Urinary bladder (tissue), 4 donors: ENCODE measurements around the gene KLHL30. TPM values are rescaled to one million over a fixed set of nuclear protein-coding genes. Genes with fewer than 3 reads are reported as not detected.

Source experiments
- DNase-seq: peaks from one replicate; pipeline ENCODE4 v3.0.0-alpha.2; 2015; ENCODE audit errors: extremely low spot score
- H3K27ac ChIP-seq: one replicate; pipeline ENCODE4 v1.5.1; 2013; ENCODE audit warnings: low read depth, mild to moderate bottlenecking, moderate library complexity
- H3K36me3 ChIP-seq: one replicate; pipeline ENCODE4 v1.6.1; 2013; ENCODE audit warnings: mild to moderate bottlenecking, moderate library complexity; ENCODE audit not compliant: insufficient read depth
- H3K4me1 ChIP-seq: one replicate; pipeline ENCODE4 v1.6.1; 2013; ENCODE audit warnings: mild to moderate bottlenecking, moderate library complexity; ENCODE audit not compliant: insufficient read depth
- H3K4me3 ChIP-seq: one replicate; pipeline ENCODE4 v1.5.1; 2013; ENCODE audit warnings: low read depth, low read length
- WGBS: extraction: QIAGEN DNeasy Blood & Tissue Kit; methylation state at CpG from one replicate; pipeline ENCODE4 v1.1.7; 2013; 5-methylcytosine and 5-hydroxymethylcytosine counted together
- polyA plus RNA-seq: library from polyadenylated mRNA; stranded (reverse); fragments of 200-250 nt; gene quantifications from one replicate; pipeline ENCODE4 v1.2.3, GENCODE V29; 2013
- total RNA-seq: library from RNA; depleted of rRNA; stranded (reverse); fragments of >200 nt; gene quantifications from one replicate; pipeline ENCODE4 v1.2.3, GENCODE V29; 2014
- donor health status: healthy with polysubstance abuse.
- donor health status: healthy.

The KLHL30 gene
- total and polyA plus RNA-seq, 2 donors, result 0.95 to 1.8 TPM

GRCh38 chr2:238150686-238151085, 12.2 kb downstream of the KLHL30 start:
- H3K4me3 ChIP-seq, result no peak overlapping the region
- no peaks in the 10 kb centered on the region for H3K36me3 ChIP-seq
- 94% methylated on average over 25 of the region's 25 CpGs for WGBS
- H3K4me1 ChIP-seq, result no peaks in the 10 kb centered on the region
- DNase-seq, result no peak
- no peak overlapping the region for H3K27ac ChIP-seq

GRCh38 chr2:238151205-238151604, 12.7 kb downstream of the KLHL30 start:
- Histone ChIP-seq H3K27ac (no peak overlapping the region), H3K4me1 (no peaks in the 10 kb centered on the region), H3K36me3 (no peaks in the 10 kb centered on the region), H3K4me3 (no peak overlapping the region)
- 91% methylated on average over 13 of the region's 13 CpGs for WGBS
- DNase-seq, result no peak

DNA sequence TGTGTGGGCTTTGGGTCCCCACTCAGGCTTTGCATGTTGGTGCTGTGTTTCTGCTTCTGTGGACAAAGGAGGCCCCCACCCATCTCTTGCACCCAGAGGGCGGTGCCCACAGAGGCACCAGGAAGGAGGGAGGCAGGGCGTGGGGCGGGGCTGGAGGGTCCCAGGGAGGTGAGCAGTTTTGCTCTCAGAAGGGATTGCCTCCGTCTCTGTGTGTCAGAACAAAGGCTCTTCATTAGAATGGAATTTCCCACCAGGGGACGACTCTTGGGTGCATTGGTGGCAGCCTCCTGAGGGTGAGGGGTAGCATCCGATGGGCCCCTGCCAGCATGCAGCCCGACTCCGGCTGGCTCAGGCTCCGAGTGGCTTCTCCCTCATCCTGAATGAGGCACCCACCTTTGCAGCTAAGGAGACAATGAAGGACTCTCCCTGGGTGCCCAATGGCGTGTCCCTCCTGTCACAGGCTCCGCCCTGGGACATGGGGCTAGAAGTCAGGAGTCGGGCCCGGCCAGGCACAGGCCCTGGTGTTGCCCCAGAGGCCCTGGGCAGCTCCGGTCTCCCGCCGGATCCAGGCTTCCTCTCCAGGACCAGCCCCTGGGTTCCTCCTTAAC, 13.3 kb downstream of the KLHL30 start:
- no peak for DNase-seq
- Histone ChIP-seq H3K4me3 (no peak overlapping the region), H3K36me3 (no peaks in the 10 kb centered on the region), H3K4me1 (no peaks in the 10 kb centered on the region), H3K27ac (no peak overlapping the region)
- 89% methylated on average over 16 of the region's 16 CpGs for WGBS

DNA sequence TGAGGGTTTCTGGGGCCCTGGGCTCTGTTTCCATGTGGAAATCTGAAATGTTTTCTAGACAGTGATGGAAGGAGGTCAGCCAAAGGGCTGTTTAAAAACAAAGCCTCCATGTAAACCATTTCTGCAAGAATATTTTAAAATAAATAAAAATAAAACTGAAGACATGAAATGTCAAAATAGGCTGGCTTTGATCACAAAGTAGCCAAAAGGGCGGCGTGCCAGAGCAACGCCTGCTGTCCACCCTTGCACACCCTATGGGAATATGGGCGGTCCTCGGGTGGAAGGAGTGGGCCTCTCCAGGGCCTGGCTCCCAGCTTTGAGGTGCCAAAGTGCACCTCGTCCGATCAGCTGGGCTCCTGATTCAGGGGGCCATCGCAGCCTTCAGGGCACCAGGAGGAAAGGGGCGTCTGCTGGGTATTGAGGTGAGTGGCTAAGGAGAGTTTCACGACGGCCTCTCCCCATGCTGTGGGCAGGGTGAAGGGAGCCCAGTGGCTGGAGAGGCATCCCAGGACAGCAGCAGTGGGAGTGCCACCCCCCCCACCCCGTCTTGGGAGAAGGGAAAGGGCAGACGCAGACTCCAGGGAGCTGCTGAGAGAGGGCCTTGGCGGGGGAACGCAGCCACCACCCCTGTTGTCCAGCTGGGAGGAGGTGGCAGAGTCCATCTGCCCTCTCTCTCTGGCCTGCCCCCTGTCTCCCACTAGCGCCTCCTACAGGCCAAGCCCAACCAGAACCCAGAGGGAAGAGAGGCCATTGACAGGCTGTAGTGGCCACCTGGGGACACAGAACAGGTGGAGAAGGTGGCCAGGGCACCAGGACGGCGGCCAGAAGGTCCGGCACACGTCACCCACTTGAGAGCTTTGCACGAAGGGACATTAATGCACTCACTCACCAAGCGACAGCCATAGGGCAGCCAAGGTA, 14.6 kb downstream of the KLHL30 start:
- Histone ChIP-seq H3K4me3 (no peak overlapping the region), H3K27ac (no peak overlapping the region), H3K4me1 (no peaks in the 10 kb centered on the region), H3K36me3 (no peaks in the 10 kb centered on the region)
- 74% methylated on average over 22 of the region's 22 CpGs for WGBS
- no peak for DNase-seq

DNA sequence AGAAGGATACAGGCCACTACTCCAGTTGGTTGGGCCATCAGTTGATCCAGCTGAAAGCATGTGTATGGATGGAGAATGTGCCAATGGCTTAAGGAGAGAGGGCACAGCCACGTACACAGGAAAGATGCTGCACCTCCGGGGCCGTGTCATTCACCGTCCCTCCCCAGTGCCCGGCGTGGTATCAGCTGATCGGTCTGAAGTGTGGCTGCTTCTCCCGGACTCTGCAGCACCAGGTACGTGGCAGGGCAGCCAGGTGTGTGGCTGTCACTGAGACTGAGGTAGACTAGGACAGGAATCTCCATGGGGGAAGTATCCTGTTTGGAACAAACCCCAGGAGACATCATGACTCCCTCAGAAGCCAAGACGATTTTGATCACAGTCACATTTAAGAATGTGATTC, 16.1 kb downstream of the KLHL30 start:
- H3K27ac ChIP-seq, result no peak overlapping the region
- no peak overlapping the region for H3K4me3 ChIP-seq
- H3K4me1 ChIP-seq, result no peaks in the 10 kb centered on the region
- no peak for DNase-seq
- H3K36me3 ChIP-seq, result no peaks in the 10 kb centered on the region
- 94% methylated on average over 10 of the region's 10 CpGs for WGBS

- 70% methylated on average over 19 of the region's 19 CpGs for WGBS
- Histone ChIP-seq H3K4me1 (no peaks in the 10 kb centered on the region), H3K4me3 (no peak overlapping the region), H3K27ac (no peak overlapping the region), H3K36me3 (no peaks in the 10 kb centered on the region)
- no peak for DNase-seq
Measured at GRCh38 chr2:238155051-238155760, 16.7 kb downstream of the KLHL30 start.

DNA sequence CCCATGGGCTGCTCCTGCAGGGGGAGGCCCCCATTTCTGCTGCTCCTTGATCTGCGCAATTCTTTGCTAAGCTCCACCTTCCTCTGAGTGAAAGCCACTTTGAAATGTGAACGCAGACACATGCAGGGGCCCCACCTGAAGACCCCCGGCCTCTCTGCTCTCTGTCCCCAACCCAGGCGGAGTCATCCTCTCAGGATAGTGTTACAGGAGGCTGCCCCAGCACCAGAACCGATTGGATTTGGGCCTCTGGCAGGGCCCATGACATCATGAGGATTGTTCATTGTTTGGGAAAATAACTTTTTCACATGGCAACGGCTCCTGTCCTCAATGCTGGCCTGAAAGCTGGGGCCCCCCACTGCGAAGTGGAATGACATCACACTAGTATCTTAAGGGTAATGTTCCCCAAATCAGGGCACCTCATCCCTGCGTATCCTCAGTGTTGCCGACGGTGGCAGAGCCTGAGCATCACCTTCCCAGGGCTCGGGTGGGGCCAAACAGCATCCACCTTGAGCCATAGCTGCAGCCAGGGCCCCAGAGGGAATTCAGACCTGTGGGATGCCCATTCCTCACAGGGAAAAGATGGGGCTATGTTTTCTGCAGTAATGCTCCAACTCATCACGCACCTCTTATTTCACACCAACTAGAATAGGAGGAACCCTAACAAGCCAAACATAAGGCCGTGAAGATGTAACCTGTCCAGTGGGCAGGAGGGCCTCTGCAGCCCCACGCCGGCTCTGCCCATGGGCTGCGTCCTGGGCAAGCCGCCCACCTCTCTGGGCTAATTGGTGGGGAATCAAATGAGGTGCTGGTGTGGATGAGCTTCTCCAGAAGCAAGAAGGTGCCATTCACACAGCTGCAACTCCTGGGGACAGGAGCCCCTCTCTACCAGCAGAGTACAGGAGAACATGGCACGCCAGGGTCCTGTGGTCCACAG, 17.6 kb downstream of the KLHL30 start:
- Histone ChIP-seq H3K4me1 (no peaks in the 10 kb centered on the region), H3K27ac (no peak overlapping the region), H3K36me3 (no peaks in the 10 kb centered on the region), H3K4me3 (no peak overlapping the region)
- WGBS, result 81% methylated on average over 18 of the region's 18 CpGs
- DNase-seq, result no peak

GRCh38 chr2:238157506-238158017, 19.1 kb downstream of the KLHL30 start:
- no peaks in the 10 kb centered on the region for H3K4me1 ChIP-seq
- WGBS, result 82% methylated on average over 14 of the region's 14 CpGs
- DNase-seq, result no peak
- H3K36me3 ChIP-seq, result no peaks in the 10 kb centered on the region
- no peak overlapping the region for H3K4me3 ChIP-seq
- no peak overlapping the region for H3K27ac ChIP-seq

GRCh38 chr2:238158018-238158508, 19.6 kb downstream of the KLHL30 start:
- H3K27ac ChIP-seq, result no peak overlapping the region
- no peak for DNase-seq
- WGBS, result 61% methylated on average over 21 of the region's 21 CpGs
- H3K36me3 ChIP-seq, result no peaks in the 10 kb centered on the region
- no peaks in the 10 kb centered on the region for H3K4me1 ChIP-seq
- no peak overlapping the region for H3K4me3 ChIP-seq

DNA sequence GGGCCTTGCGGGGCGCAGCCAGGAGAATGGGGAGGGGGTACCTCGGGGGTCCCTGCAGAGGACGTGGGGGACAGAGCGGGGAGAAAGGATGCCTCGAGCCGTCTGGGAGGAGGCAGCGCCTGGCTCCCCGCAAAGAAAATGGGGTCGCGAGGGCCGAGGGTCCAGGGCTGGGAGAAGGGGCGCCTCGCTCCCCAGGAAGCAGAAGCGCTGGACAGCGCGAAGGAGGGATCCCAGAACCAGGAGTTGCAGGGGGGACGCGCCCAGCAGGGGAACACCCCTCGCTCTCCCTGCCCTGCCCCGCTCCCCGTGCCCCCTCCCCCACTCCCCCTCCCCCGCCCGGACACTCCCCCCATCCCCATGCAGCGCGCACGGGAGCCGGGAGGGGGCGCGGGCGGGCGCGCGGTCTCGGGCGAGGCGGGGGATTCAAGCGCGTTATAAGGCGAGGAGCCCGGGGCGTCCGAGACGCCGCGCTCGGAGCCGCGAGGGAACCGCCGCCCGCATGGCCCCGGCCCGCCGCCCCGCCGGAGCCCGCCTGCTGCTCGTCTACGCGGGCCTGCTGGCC, 20.1 kb downstream of the KLHL30 start, which contains the start of gene ERFE:
TSS of gene ERFE (plus strand) at position 462 of the 562 bp plus-strand sequence. CDS start at position 500, 38 bp downstream.
- Histone ChIP-seq H3K4me1 (no peaks in the 10 kb centered on the region), H3K27ac (no peak within 1 kb of the TSS), H3K4me3 (peak within 1 kb of the TSS; percentile 35), H3K36me3 (no peaks in the 10 kb centered on the region)
- no peak for DNase-seq
- WGBS, result 7% methylated on average over 53 of the region's 61 CpGs

DNA sequence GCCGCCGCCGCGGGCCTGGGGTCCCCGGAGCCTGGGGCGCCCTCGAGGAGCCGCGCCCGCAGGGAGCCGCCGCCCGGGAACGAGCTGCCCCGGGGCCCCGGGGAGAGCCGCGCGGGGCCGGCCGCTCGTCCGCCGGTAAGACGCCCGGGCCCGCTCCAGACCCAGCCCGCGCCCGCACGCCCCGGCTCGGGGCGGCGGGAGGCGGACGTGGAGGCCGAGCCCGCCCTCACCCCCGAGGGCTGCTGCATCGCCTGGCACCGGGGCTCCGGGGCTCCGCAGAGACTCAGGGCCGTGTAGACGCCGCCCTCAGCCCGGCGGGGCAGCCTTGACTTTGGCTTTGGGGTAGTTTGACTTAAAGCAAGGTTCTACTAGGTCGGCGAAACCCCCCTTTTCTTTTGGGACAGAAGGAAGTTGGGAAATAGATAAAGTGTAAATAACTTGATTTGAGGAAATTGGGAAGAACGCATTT, 20.6 kb downstream of the KLHL30 start:
- H3K36me3 ChIP-seq, result no peaks in the 10 kb centered on the region
- 4% methylated on average over 52 of the region's 52 CpGs for WGBS
- H3K4me1 ChIP-seq, result no peaks in the 10 kb centered on the region
- H3K4me3 ChIP-seq, result peak overlapping the region; percentile 35
- DNase-seq, result no peak
- H3K27ac ChIP-seq, result no peak overlapping the region

- Histone ChIP-seq H3K4me1 (no peaks in the 10 kb centered on the region), H3K27ac (no peak overlapping the region), H3K4me3 (no peak overlapping the region), H3K36me3 (no peaks in the 10 kb centered on the region)
- no peak for DNase-seq
- WGBS, result 64% methylated on average over 10 of the region's 10 CpGs
Measured at GRCh38 chr2:238159661-238160205, 21.3 kb downstream of the KLHL30 start.
